DOHH2 (cell line): ENCODE measurements around the gene MYZAP.

Experiments used
- CTCF ChIP-seq: fragments of 200-600 bp; sonication (generic); IDR thresholded peaks from one replicate; pipeline ENCODE4 v1.5.1; 2014; ENCODE audit warnings: antibody characterized with exemption, mild to moderate bottlenecking, low read depth, low read length; ENCODE audit not compliant: poor library complexity, severe bottlenecking
- EZH2phosphoT487 ChIP-seq: fragments of 200-600 bp; sonication (generic); IDR thresholded peaks from 2 replicates; pipeline ENCODE4 v1.6.1; 2017; ENCODE audit warnings: borderline replicate concordance, mild to moderate bottlenecking, antibody characterized with exemption, low read length, moderate library complexity, mixed read lengths

GRCh38 chr15:57570994-57571393 is 20.7 kb upstream of the MYZAP start:
- TF ChIP-seq CTCF = no peak
- no peak for TF ChIP-seq EZH2phosphoT487
